ENCODE results near the gene KCNG2. TPM values are rescaled to one million over a fixed set of nuclear protein-coding genes. Genes with fewer than 3 reads are reported as not detected.

Gene KCNG2
- total and polyA plus RNA-seq, 2 donors (not counting 1 experiment from before 2014, with no cell fraction given): not detected

DNA sequence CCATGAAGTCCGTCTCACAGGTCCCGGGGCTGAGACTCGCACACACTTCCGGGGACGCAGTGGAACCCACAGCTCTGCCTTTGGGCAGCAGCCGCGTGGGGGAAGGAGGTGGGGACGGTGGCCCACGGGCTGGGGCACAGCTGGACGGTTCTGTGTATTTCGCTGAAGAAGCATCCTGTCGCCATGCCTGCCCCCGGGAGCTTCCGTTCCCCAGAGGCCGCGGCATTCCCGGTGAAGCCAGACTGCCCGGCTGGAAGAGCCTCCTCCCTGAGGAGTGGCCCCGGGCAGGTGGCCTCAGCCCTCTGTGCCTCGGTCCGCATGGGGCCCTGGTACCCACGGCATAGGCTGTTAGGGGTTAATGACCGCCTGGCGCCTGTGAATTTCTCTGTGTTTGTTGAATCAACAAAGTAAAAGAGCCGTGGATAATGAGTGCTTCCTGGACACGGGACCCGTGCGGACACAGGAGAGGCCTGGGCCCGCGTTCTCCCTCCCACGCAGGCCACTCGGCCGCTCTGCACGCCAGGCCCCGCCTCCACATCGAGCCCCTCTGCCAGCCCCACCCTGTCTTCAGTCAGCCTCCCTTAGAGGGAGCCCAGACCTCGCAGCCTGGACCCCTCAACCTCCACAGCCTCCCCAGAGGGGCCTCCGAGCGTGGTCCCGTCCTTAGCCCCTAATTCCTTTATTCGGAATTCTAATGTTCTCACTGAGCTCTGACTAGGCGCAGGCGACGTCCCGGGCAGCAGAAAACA is 51.0 kb downstream of the KCNG2 start:
- H3K4me1 ChIP-seq (ENCODE audit: control insufficient read depth in 2 of 2, insufficient read depth in 2 of 2, low read length in 2 of 2): peaks cover 0 to 2% of the 10 kb centered on the region in 2 donors
- no peak for DNase-seq
- no peak overlapping the region for H2AFZ ChIP-seq (ENCODE audit: insufficient read depth, low read depth, low read length, poor library complexity, severe bottlenecking)
- WGBS (ENCODE audit: insufficient coverage): 94% methylated on average over 42 of the region's 45 CpGs
- H3K27me3 Mint-ChIP-seq: no peaks in the 10 kb centered on the region
- H3K9ac ChIP-seq (ENCODE audit: low read length): no peak overlapping the region
- H3K9me3 Mint-ChIP-seq (ENCODE audit: insufficient read depth): no peaks in the 10 kb centered on the region
- H4K20me1 ChIP-seq (ENCODE audit: control insufficient read depth, insufficient read depth, low read length, poor library complexity, severe bottlenecking): no peaks in the 10 kb centered on the region
- no peak overlapping the region for H3K4me3 ChIP-seq (ENCODE audit: control extremely low read depth in 1 of 5, extremely low read depth in 1 of 5, insufficient read depth in 1 of 5, low read depth in 2 of 5, low read length in 4 of 5)
- H3K36me3 ChIP-seq (replicated peaks in 1 of 2; ENCODE audit: control extremely low read depth in 1 of 2, control insufficient read depth in 1 of 2, extremely low read depth in 1 of 2, insufficient read depth in 2 of 2, low read length in 1 of 2): no peaks in the 10 kb centered on the region
- peaks cover 7% of the 10 kb centered on the region for H3K4me1 Mint-ChIP-seq
- H3K4me2 ChIP-seq (replicated peaks; ENCODE audit: low read depth, low read length, poor library complexity, severe bottlenecking): no peak overlapping the region
- TF ChIP-seq CTCF (IDR thresholded peaks at IDR 0.05): no peak
- no peak for TF ChIP-seq EZH2 (IDR thresholded peaks at IDR 0.05; ENCODE audit: borderline replicate concordance, insufficient read depth, low read depth, low read length, poor library complexity, severe bottlenecking)
- intact Hi-C loops (cut with micrococcal nuclease): no loop called here
- no peak overlapping the region for H3K4me3 Mint-ChIP-seq
- H3K27me3 ChIP-seq (replicated peaks in 1 of 4; ENCODE audit: control extremely low read depth in 1 of 4, control insufficient read depth in 3 of 4, insufficient read depth in 4 of 4, low read length in 3 of 4): no peaks in the 10 kb centered on the region
- ChIA-PET CTCF (no interaction called here), POLR2A (no interaction called here)
- H3K27ac ChIP-seq (ENCODE audit: low read length in 2 of 2): no peak overlapping the region
- H3K79me2 ChIP-seq (ENCODE audit: control insufficient read depth, insufficient read depth, low read length): no peaks in the 10 kb centered on the region
- H3K9me3 ChIP-seq (ENCODE audit: control extremely low read depth in 1 of 3, control insufficient read depth in 2 of 3, insufficient read depth in 1 of 3, low read length in 2 of 3): peaks cover 0 to 13% (median 0%) of the 10 kb centered on the region in 3 donors
- ATAC-seq (ENCODE audit: low read depth): no peak
- no peak overlapping the region for H3K27ac Mint-ChIP-seq

DNA sequence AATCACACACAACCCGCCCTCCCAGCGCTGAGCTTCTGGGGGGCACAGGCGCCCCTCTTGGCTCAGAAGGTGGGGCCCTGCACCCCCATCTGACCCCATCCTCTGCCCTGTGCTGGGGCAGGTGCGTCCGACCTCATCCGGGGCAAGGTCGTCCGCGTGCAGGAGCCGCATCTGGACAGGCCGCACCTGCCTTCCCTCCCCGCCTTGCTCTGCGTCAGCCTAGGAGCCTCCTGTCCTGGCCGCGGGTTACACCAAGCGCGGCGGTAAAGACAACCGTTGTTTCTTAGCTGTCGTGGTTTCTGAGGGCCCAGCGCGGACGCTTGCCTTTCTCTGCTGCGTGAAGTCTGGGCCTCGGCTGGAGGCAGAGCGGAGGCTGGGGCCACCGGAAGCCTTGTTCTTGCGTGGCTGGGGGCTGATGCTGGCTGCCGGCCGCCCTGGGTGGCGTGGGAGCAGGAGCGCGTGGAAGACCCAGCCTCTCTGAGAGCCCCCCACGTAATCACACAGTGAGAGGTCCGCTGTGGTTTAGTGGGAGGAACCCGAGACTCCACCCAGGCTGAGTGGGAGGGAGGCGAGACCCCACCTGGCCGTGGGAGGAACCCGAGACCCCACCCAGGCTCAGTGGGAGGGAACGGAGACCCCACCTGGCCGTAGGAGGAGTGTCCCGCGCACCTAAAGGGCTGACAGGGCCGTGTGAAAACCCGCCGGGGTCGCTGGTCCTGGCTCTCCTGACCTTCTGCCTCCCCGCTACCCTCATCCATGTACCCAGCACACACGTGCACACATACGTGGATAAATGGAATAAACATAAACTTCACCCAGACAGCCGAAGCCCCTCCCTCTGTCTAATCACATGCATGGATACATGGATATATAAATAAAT is 51.8 kb downstream of the KCNG2 start:
- H3K4me3 Mint-ChIP-seq: no peak overlapping the region

More for the DNA sequence above, 51.8 kb downstream of the KCNG2 start:
- intact Hi-C loops (cut with micrococcal nuclease): no loop called here
- H3K9me3 Mint-ChIP-seq (ENCODE audit: insufficient read depth): no peaks in the 10 kb centered on the region
- Histone ChIP-seq H3K4me2 (replicated peaks; ENCODE audit: low read depth, low read length, poor library complexity, severe bottlenecking) (no peak overlapping the region), H3K79me2 (ENCODE audit: control insufficient read depth, insufficient read depth, low read length) (no peaks in the 10 kb centered on the region), H4K20me1 (ENCODE audit: control insufficient read depth, insufficient read depth, low read length, poor library complexity, severe bottlenecking) (no peaks in the 10 kb centered on the region), H3K36me3 (replicated peaks in 1 of 2; ENCODE audit: control extremely low read depth in 1 of 2, control insufficient read depth in 1 of 2, extremely low read depth in 1 of 2, insufficient read depth in 2 of 2, low read length in 1 of 2) (no peaks in the 10 kb centered on the region), H3K27ac (ENCODE audit: low read length in 2 of 2) (no peak overlapping the region), H3K27me3 (replicated peaks in 1 of 4; ENCODE audit: control extremely low read depth in 1 of 4, control insufficient read depth in 3 of 4, insufficient read depth in 4 of 4, low read length in 3 of 4) (no peaks in the 10 kb centered on the region), H3K4me1 (ENCODE audit: control insufficient read depth in 2 of 2, insufficient read depth in 2 of 2, low read length in 2 of 2) (peaks cover 3% of the 10 kb centered on the region in 2 donors), H3K9me3 (ENCODE audit: control extremely low read depth in 1 of 3, control insufficient read depth in 2 of 3, insufficient read depth in 1 of 3, low read length in 2 of 3) (peaks cover 0 to 13% (median 0%) of the 10 kb centered on the region in 3 donors), H3K9ac (ENCODE audit: low read length) (no peak overlapping the region), H2AFZ (ENCODE audit: insufficient read depth, low read depth, low read length, poor library complexity, severe bottlenecking) (no peak overlapping the region), H3K4me3 (ENCODE audit: control extremely low read depth in 1 of 5, extremely low read depth in 1 of 5, insufficient read depth in 1 of 5, low read depth in 2 of 5, low read length in 4 of 5) (no peak overlapping the region)
- TF ChIP-seq CTCF (IDR thresholded peaks at IDR 0.05) (no peak), EZH2 (IDR thresholded peaks at IDR 0.05; ENCODE audit: borderline replicate concordance, insufficient read depth, low read depth, low read length, poor library complexity, severe bottlenecking) (no peak)
- POLR2A ChIA-PET: no interaction called here
- no peaks in the 10 kb centered on the region for H3K27me3 Mint-ChIP-seq
- DNase-seq (no peak), ATAC-seq (ENCODE audit: low read depth) (no peak)
- peaks cover 4% of the 10 kb centered on the region for H3K4me1 Mint-ChIP-seq
- 97% methylated on average over 45 of the region's 51 CpGs for WGBS (ENCODE audit: insufficient coverage)
- CTCF ChIA-PET: no interaction called here
- H3K27ac Mint-ChIP-seq: no peak overlapping the region
